IMR-90 (cell line): ENCODE measurements around the gene CHN2. TPM values are rescaled to one million over a fixed set of nuclear protein-coding genes. Genes with fewer than 3 reads are reported as not detected.

Experiments used
- ATAC-seq: fragments of 200-7000 bp; cut with Tn5 transposase; 2 replicates; pipeline ENCODE4 v1.9.1; 2020; ENCODE audit warnings: low read depth, mild to moderate bottlenecking, moderate library complexity
- BruUV-seq: library from RNA; stranded (reverse); fragments of 400-500 nt; replicated peaks from 2 replicates; lab custom pipeline; 2021; lab: Mats Ljungman, UMichigan
- CTCF ChIA-PET: fragments of 300-600 bp; formaldehyde crosslinking; extraction: SDS; loops from one replicate; lab custom pipeline; 2021; ENCODE audit warnings: antibody characterized with exemption; lab: Yijun Ruan, JAX
- POLR2A ChIA-PET: fragments of 300-600 bp; sonication (Branson Sonifier 250); formaldehyde crosslinking; loops from one replicate; lab custom pipeline; 2022; ENCODE audit warnings: antibody characterized with exemption; ENCODE audit not compliant: unreplicated experiment; lab: Charles Lee
- DNase-seq: peaks from one replicate; pipeline ENCODE4 v3.0.0; 2013
- H2AFZ ChIP-seq: replicated peaks from 2 replicates; pipeline ENCODE3; 2013; ENCODE audit warnings: low read length, mild to moderate bottlenecking; ENCODE audit not compliant: poor library complexity
- H2AK5ac ChIP-seq: 2 replicates; pipeline ENCODE4 v1.6.1; 2013; ENCODE audit warnings: low read depth, low read length, inconsistent platforms
- H2AK9ac ChIP-seq: replicated peaks from 2 replicates; pipeline ENCODE3; 2013; ENCODE audit warnings: mild to moderate bottlenecking, low read depth, low read length, moderate library complexity; ENCODE audit not compliant: poor library complexity
- H2BK120ac ChIP-seq: 2 replicates; pipeline ENCODE4 v1.6.1; 2013; ENCODE audit warnings: low read depth, low read length, inconsistent platforms
- H2BK15ac ChIP-seq: 3 replicates; pipeline ENCODE4 v1.6.1; 2013; ENCODE audit warnings: low read depth, low read length, inconsistent platforms
- H2BK20ac ChIP-seq: 2 replicates; pipeline ENCODE4 v1.6.1; 2013; ENCODE audit warnings: low read depth, mild to moderate bottlenecking, inconsistent platforms, low read length, moderate library complexity
- H2BK5ac ChIP-seq: 2 replicates; pipeline ENCODE4 v1.6.1; 2013; ENCODE audit warnings: mild to moderate bottlenecking, low read depth, low read length, inconsistent platforms; ENCODE audit not compliant: poor library complexity, severe bottlenecking
- H3K14ac ChIP-seq: replicated peaks from 2 replicates; pipeline ENCODE4 v1.6.1; 2013; ENCODE audit warnings: low read depth, low read length, inconsistent platforms
- H3K18ac ChIP-seq: 2 replicates; pipeline ENCODE4 v1.6.1; 2013; ENCODE audit warnings: low read depth, low read length, control low read depth
- H3K23ac ChIP-seq: 2 replicates; pipeline ENCODE4 v1.6.1; 2013; ENCODE audit warnings: low read depth, low read length, inconsistent platforms
- H3K27ac ChIP-seq: 2 replicates; pipeline ENCODE4 v1.5.1; 2013; ENCODE audit warnings: mild to moderate bottlenecking, control low read depth, low read length; ENCODE audit not compliant: insufficient read depth
- H3K27me3 ChIP-seq: 2 replicates; pipeline ENCODE4 v1.6.1; 2013; ENCODE audit warnings: low read length; ENCODE audit not compliant: control insufficient read depth, insufficient read depth
- H3K36me3 ChIP-seq: 2 replicates; pipeline ENCODE4 v1.6.1; 2013; ENCODE audit warnings: low read length, mixed read lengths; ENCODE audit not compliant: control insufficient read depth, insufficient read depth
- H3K4ac ChIP-seq: 2 replicates; pipeline ENCODE4 v1.6.1; 2013; ENCODE audit warnings: low read depth, low read length, inconsistent platforms
- H3K4me1 ChIP-seq: 2 replicates; pipeline ENCODE4 v1.6.1; 2013; ENCODE audit warnings: low read length, mixed read lengths; ENCODE audit not compliant: control insufficient read depth, insufficient read depth
- H3K4me2 ChIP-seq: 2 replicates; pipeline ENCODE4 v1.6.1; 2013; ENCODE audit warnings: low read depth, mild to moderate bottlenecking, control low read depth, low read length, moderate library complexity
- H3K4me3 ChIP-seq: 2 replicates; pipeline ENCODE4 v1.5.1; 2013; ENCODE audit warnings: low read depth, mild to moderate bottlenecking, control low read depth, low read length, moderate library complexity; ENCODE audit not compliant: insufficient read depth
- H3K56ac ChIP-seq: 2 replicates; pipeline ENCODE4 v1.6.1; 2013; ENCODE audit warnings: low read length, inconsistent platforms; ENCODE audit not compliant: insufficient read depth; ENCODE audit errors: extremely low read depth
- H3K79me1 ChIP-seq, 2 experiments: 2 replicates each; pipeline ENCODE4 v1.6.1; 2013; ENCODE audit warnings: low read length in 2 of 2, inconsistent platforms in 1 of 2, low read depth in 1 of 2
- H3K9ac ChIP-seq: 2 replicates; pipeline ENCODE4 v1.6.1; 2013; ENCODE audit warnings: low read depth, low read length, control low read depth
- H3K9me1 ChIP-seq: 2 replicates; pipeline ENCODE4 v1.6.1; 2013; ENCODE audit warnings: low read length, inconsistent platforms; ENCODE audit not compliant: insufficient read depth
- H3K9me3 ChIP-seq: 2 replicates; pipeline ENCODE4 v1.6.1; 2013; ENCODE audit warnings: low read length; ENCODE audit not compliant: control insufficient read depth, insufficient read depth
- H4K20me1 ChIP-seq: 2 replicates; pipeline ENCODE4 v1.6.1; 2013; ENCODE audit warnings: low read length, inconsistent platforms; ENCODE audit not compliant: insufficient read depth
- H4K5ac ChIP-seq: 2 replicates; pipeline ENCODE4 v1.6.1; 2013; ENCODE audit warnings: mild to moderate bottlenecking, low read depth, low read length, control low read depth
- H4K8ac ChIP-seq, 2 experiments: 2 replicates each; pipeline ENCODE4 v1.6.1; 2013; ENCODE audit warnings: low read depth in 2 of 2, low read length in 2 of 2, control low read depth in 1 of 2, inconsistent platforms in 1 of 2
- H4K91ac ChIP-seq: 2 replicates; pipeline ENCODE4 v1.6.1; 2013; ENCODE audit warnings: low read depth, low read length, inconsistent platforms; ENCODE audit not compliant: insufficient read depth
- CTCF ChIP-seq: conservative IDR thresholded peaks from 2 replicates; pipeline ENCODE4 v1.5.1; 2012; ENCODE audit warnings: mild to moderate bottlenecking, low read depth, low read length, improper control_type of control experiment
- ELK1 ChIP-seq: fragments of 150-350 bp; IDR thresholded peaks from 2 replicates; pipeline ENCODE4 v1.6.1; 2016; ENCODE audit warnings: low read depth, mild to moderate bottlenecking, low read length, moderate library complexity, borderline replicate concordance
- MAFK ChIP-seq: IDR thresholded peaks from 2 replicates; pipeline ENCODE4 v1.6.1; 2012; ENCODE audit warnings: low read depth, low read length, improper control_type of control experiment
- MAZ ChIP-seq: IDR thresholded peaks from 2 replicates; pipeline ENCODE4 v1.6.1; 2012; ENCODE audit warnings: low read depth, mild to moderate bottlenecking, low read length, improper control_type of control experiment, moderate library complexity, borderline replicate concordance
- POLR2A ChIP-seq: IDR thresholded peaks from 2 replicates; pipeline ENCODE4 v1.6.1; 2012; ENCODE audit warnings: mild to moderate bottlenecking, low read depth, low read length
- RAD21 ChIP-seq: IDR thresholded peaks from 2 replicates; pipeline ENCODE4 v1.6.1; 2012; ENCODE audit warnings: low read length, improper control_type of control experiment
- RFX5 ChIP-seq: IDR thresholded peaks from 2 replicates; pipeline ENCODE4 v1.8.0; 2012; ENCODE audit warnings: low read depth, mild to moderate bottlenecking, low read length, moderate library complexity
- WGBS, 2 experiments: methylation state at CpG; one replicate each; pipeline versions ENCODE4 v1.1.5 to v1.1.7; 2013; ENCODE audit warnings: missing lambda C conversion rate in 2 of 2; ENCODE audit not compliant: insufficient read length in 1 of 2; ENCODE audit errors: extremely low coverage in 2 of 2; 5-methylcytosine and 5-hydroxymethylcytosine counted together
- dilution Hi-C: fragments of 300-500 bp; cut with HindIII; formaldehyde crosslinking; loops from one replicate; pipeline ENCODE4 v1.14.3; 2018; ENCODE audit warnings: low sequenced_read_pairs; ENCODE audit not compliant: unreplicated experiment
- in situ Hi-C: fragments of 300-500 bp; cut with MboI; formaldehyde crosslinking; loops from 3 replicates; pipeline ENCODE4 v1.14.3; 2019; ENCODE audit warnings: low sequenced_read_pairs, inconsistent platforms, mixed read lengths
- intact Hi-C: fragments of 100-400 bp; cut with micrococcal nuclease; formaldehyde crosslinking; loops from 2 replicates; pipeline ENCODE4 v1.10.0; 2022
- polyA plus RNA-seq, 3 experiments: library from polyadenylated mRNA; depleted of rRNA; stranded (reverse); fragments of >200 nt; gene quantifications; 2 replicates each; pipeline ENCODE4 v1.2.3, GENCODE V29; 2012; ENCODE audit warnings: low replicate concordance in 1 of 3
- total RNA-seq: library from RNA; depleted of rRNA; stranded (reverse); fragments of >200 nt; gene quantifications from 2 replicates; pipeline ENCODE4 v1.2.3, GENCODE V29; 2012

Gene CHN2
- total and polyA plus RNA-seq, 2 of the 4 experiments (the other 2 are of a cell fraction): not detected

DNA sequence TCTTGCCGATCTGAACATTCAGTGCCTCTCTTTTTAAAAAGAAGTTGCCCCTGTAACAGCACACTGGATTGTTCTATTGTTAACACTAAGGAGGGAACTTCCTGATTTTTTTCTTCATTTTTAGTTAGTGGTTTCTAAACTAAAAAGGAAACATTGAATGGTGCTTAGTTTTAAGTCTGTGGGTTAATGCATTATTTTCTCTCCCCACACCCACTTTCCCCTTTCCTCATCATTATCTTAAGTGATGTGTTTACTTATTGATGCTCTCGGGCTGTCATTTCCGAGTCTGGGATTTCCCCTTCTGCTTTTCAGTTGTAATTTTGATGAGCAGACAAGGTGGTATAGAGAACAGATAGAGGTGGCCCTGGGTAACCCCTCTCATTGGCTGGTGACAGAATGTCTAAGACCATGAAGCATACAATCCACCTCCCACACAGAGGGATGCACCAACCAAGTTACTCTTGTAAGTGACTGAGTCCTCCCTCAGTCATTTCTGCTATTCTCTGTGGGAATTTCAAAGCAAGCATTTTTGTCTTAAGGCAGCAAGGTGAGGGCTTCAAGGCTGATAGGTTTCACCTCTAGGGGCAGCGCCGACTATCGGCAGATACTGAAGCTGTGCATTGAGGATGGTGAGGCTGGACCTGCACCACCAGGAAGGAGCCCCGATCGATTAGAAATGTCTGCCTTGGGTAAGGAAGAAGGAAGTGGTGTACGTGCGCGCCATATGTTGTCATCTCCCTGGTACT is 49.5 kb downstream of the CHN2 start:
- H3K9me1 ChIP-seq: no peaks in the 10 kb centered on the region
- ChIA-PET CTCF (no interaction called here), POLR2A (no interaction called here)
- H2AK9ac ChIP-seq: no peak overlapping the region
- intact Hi-C loops (no loop called here), in situ Hi-C loops (no loop called here), dilution Hi-C loops (no loop called here)
- no peaks in the 10 kb centered on the region for H4K20me1 ChIP-seq
- no peak overlapping the region for H2BK120ac ChIP-seq
- H3K56ac ChIP-seq: no peak overlapping the region
- H2BK15ac ChIP-seq: no peak overlapping the region
- no peak overlapping the region for H2AFZ ChIP-seq
- no peak overlapping the region for H3K9ac ChIP-seq
- H3K4me3 ChIP-seq: no peak overlapping the region
- H2BK5ac ChIP-seq: no peak overlapping the region
- ATAC-seq: no peak
- no peak overlapping the region for H3K14ac ChIP-seq
- H3K79me1 ChIP-seq: no peaks in the 10 kb centered on the region
- TF ChIP-seq MAFK (no peak), ELK1 (no peak), RFX5 (no peak), RAD21 (no peak), CTCF (no peak), POLR2A (no peak), MAZ (no peak)
- H3K27me3 ChIP-seq: no peaks in the 10 kb centered on the region
- no peak overlapping the region for H3K27ac ChIP-seq
- no peak overlapping the region for H2AK5ac ChIP-seq
- BruUV-seq: no TSS peak
- no peak overlapping the region for H3K18ac ChIP-seq
- H4K8ac ChIP-seq: no peak overlapping the region
- H3K36me3 ChIP-seq: no peaks in the 10 kb centered on the region
- H4K5ac ChIP-seq: no peak overlapping the region
- no peak overlapping the region for H3K4me2 ChIP-seq
- no peak overlapping the region for H2BK20ac ChIP-seq
- WGBS, 2 experiments: 80% methylated on average over 1 of the region's 11 CpGs; no CpG with 5 or more reads in 1 of the 2 experiments
- H3K9me3 ChIP-seq: no peaks in the 10 kb centered on the region
- H3K4ac ChIP-seq: no peak overlapping the region
- DNase-seq: no peak
- H4K91ac ChIP-seq: no peak overlapping the region
- H3K23ac ChIP-seq: no peak overlapping the region
- H3K4me1 ChIP-seq: no peaks in the 10 kb centered on the region
